ENCODE measurements around the gene PLEKHS1.
"Not testable (repeated sequence)": the region's sequence is repeated elsewhere in the genome, so short reads cannot be mapped to it uniquely, and the experiment has no call there.

Gene PLEKHS1

GRCh38 chr10:113754768-113755167 lies 3.3 kb downstream of the PLEKHS1 start:
- no peak for TF ChIP-seq ZNF274 (IDR thresholded peaks at IDR 0.05; ENCODE audit: low read depth, low read length)

DNA sequence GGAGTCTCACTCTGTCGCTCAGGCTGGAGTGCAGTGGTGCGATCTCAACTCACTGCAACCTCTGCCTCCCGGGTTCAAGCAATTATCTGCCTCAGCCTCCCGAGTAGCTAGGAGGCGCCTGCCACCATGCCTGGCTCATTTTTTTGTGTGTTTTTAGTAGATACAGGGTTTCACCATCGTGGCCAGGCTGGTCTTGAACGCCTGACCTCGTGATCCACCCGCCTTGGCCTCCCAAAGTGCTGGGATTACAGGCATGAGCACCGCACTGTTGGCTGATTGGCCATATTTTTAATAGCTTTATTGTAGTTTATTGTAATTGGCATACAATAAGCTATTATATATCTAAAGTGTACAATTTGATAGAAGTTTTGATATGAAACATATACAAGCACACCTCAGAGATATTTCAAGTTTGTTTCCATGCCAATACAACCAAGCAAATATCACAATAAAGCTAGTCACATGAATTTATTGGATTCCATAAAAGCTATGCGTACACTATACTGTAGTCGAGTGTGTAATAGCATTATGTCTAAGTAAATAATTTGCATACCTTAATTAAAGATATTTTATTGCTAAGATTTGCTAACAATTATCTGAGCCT lies 5.6 kb downstream of the PLEKHS1 start:
- no peak for TF ChIP-seq ZNF274 (IDR thresholded peaks at IDR 0.05; ENCODE audit: low read depth, low read length)
- no peak overlapping the region for H3K4me3 ChIP-seq (ENCODE audit: low read length)

More at GRCh38 chr10:113754768-113755167, 3.3 kb downstream of the PLEKHS1 start:
- no peak overlapping the region for H3K4me3 ChIP-seq (ENCODE audit: low read length)

- no peak for TF ChIP-seq ZNF274 (IDR thresholded peaks at IDR 0.05; ENCODE audit: low read depth, low read length)
These were observed 10.6 kb downstream of the PLEKHS1 start for GRCh38 chr10:113762083-113762482.

GRCh38 chr10:113764582-113764981 lies 13.1 kb downstream of the PLEKHS1 start:
- no peak for TF ChIP-seq ZNF274 (IDR thresholded peaks at IDR 0.05; ENCODE audit: low read depth, low read length)
- H3K4me3 ChIP-seq (ENCODE audit: low read length) = no peak overlapping the region

More at GRCh38 chr10:113762083-113762482, 10.6 kb downstream of the PLEKHS1 start:
- H3K4me3 ChIP-seq (ENCODE audit: low read length) = no peak overlapping the region

GRCh38 chr10:113765910-113766309 lies 14.4 kb downstream of the PLEKHS1 start:
- no peak for TF ChIP-seq ZNF274 (IDR thresholded peaks at IDR 0.05; ENCODE audit: low read depth, low read length)
- no peak overlapping the region for H3K4me3 ChIP-seq (ENCODE audit: low read length)

- no peak for TF ChIP-seq ZNF274 (IDR thresholded peaks at IDR 0.05; ENCODE audit: low read depth, low read length)
- no peak overlapping the region for H3K4me3 ChIP-seq (ENCODE audit: low read length)
These were observed 15.7 kb downstream of the PLEKHS1 start for GRCh38 chr10:113767222-113767621.

GRCh38 chr10:113770346-113770745 lies 18.9 kb downstream of the PLEKHS1 start:
- H3K4me3 ChIP-seq (ENCODE audit: low read length) = no peak overlapping the region
- TF ChIP-seq ZNF274 (IDR thresholded peaks at IDR 0.05; ENCODE audit: low read depth, low read length) = no peak

DNA sequence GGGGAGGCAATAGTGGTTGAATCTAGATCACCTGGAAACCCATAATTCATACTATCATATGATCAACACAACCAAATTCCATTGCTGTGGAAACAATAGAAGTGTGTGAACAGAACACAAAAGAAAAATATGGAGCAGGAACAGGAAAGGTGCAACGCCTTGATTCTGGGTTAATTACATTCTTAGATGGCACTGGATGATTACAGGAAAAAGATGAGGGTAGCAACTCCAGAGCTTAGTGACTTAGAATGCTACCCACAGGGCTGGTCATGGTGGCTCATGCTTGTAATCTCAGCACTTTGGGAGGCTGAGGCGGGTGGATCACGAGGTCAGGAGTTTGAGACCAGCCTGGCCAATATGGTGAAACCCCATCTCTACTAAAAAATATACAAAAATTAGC lies 19.6 kb downstream of the PLEKHS1 start:
- not testable (repeated sequence) for H3K4me3 ChIP-seq (ENCODE audit: low read length)

DNA sequence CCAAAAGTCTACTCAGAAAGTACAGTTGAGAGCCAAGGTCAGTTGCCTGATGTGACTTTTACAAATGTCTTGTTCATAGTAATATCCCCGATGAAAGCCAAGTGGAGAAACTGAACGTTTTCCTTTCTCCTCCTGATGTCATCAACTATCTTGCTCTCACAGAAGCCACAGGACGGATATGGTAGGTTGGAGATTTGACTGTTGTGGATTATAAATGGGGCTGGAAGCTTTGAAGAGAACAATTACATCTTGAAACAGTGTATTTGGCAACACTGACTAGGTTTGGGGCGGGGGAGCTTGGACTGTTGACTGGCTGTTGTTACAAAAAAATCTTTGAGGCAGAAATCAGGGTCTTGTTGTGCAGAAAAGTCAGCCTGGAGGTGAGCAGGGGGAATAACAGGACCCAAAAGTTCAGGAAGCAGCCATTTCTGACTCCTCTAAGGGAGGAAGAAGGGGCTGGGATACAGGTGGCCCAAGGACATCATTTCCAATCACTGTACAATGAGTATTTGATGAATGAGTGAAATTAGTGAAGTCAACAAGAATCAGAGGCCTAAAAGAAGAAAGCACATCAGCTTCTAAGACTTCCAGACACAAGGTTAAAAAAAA lies 24.3 kb downstream of the PLEKHS1 start:
- no peak for TF ChIP-seq ZNF274 (IDR thresholded peaks at IDR 0.05; ENCODE audit: low read depth, low read length)
- no peak overlapping the region for H3K4me3 ChIP-seq (ENCODE audit: low read length)

DNA sequence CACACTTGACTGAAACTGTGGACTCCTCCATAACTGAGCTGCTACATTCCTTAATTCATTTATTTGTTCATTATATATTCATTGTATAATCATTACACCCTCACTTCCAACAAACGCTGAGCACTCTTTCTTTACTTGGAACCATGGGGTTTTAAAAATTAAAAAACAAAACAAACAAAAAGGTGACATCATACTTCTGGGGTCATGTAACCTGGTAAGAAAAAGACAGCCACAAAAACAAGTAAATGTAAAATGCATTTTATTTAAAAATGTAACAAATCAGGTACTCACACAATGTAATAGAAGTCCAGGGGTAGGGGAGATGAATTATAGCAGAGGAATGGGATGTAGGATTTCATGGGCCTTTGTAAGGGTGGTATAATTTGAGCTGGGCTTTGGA lies 25.1 kb downstream of the PLEKHS1 start:
- H3K4me3 ChIP-seq (ENCODE audit: low read length) = no peak overlapping the region
- TF ChIP-seq ZNF274 (IDR thresholded peaks at IDR 0.05; ENCODE audit: low read depth, low read length) = no peak

DNA sequence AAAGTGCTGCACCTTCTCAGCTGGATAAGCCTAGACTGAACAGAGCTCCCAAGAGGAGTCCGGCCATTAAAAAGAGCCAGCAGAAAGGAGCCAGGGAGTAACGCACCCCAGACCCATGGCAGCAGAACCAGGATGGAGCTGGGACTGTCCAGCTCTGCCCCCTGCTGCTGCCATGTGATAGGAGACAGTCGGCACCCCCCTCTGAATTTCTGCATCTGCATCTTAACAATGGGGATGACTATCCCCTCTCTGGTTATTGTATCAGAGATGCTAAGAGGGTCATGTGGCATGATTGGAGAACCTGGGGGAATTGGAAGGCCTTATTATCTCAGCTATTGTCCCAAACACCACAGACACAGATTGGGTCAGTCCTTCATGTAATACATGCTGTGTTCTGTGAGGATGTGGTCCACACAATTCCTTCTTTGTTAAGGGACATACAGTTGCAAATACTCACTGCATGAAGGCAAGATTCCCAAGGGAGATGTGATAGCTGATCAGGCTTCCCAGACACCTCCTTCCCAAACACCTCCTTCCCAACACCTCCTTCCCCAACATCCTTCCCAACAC lies 29.3 kb downstream of the PLEKHS1 start:
- no peak overlapping the region for H3K4me3 ChIP-seq (ENCODE audit: low read length)
- TF ChIP-seq ZNF274 (IDR thresholded peaks at IDR 0.05; ENCODE audit: low read depth, low read length) = no peak

DNA sequence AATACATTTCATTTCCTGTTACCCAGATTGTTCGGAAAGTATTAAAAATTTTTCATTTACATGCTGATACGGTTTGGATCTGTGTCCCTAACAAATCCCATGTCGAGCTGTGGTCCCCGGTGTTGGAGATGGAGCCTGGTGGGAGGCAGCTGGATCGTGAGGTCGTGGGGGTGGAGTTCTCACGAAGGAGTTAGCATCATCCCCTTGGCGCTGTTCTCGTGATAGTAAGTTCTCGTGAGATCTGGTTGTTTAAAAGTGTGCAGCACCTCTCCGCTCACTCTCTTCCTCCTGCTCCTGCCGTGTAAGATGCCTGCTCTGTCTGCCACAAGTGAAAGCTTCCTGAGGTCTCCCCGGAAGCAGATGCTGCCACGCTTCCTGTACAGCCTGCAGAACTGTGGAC lies 30.9 kb downstream of the PLEKHS1 start:
- TF ChIP-seq ZNF274 (IDR thresholded peaks at IDR 0.05; ENCODE audit: low read depth, low read length) = no peak
- H3K4me3 ChIP-seq (ENCODE audit: low read length) = no peak overlapping the region

DNA sequence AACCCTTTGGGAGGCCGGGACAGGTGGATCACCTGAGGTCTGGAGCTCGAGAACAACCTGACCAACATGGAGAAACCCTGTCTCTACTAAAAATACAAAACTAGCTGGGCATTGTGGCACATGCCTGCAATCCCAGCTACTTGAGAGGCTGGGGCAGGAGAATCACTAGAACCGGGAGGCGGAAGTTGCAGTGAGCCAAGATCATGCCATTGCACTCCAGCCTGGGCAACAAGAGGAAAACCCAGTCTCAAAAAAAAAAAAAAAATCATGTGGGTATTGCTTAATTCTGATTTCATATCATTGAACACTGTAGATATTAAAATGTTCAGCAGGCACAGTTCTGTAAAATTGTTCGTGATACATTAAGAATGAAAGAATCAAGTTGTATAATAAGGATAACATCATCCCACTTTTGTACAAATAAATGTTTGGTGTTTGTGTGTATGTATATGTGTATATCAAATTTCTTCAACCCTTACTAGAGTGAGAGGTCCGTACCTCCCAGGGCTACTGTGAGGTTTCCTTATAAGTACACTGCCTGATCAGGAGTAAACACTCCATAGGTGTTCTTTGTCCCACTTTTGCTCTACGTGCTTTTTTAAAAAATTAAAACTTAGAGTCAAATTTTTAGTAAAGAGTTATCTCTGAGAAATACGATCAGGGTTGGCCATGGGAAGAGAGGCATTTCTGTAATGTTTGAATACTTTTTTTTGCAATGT lies 31.7 kb downstream of the PLEKHS1 start:
- no peak for TF ChIP-seq ZNF274 (IDR thresholded peaks at IDR 0.05; ENCODE audit: low read depth, low read length)

GRCh38 chr10:113788604-113789083 lies 37.2 kb downstream of the PLEKHS1 start:
- H3K4me3 ChIP-seq (ENCODE audit: low read length) = no peak overlapping the region
- TF ChIP-seq ZNF274 (IDR thresholded peaks at IDR 0.05; ENCODE audit: low read depth, low read length) = no peak

More for the DNA sequence above, 31.7 kb downstream of the PLEKHS1 start:
- H3K4me3 ChIP-seq (ENCODE audit: low read length) = no peak overlapping the region

GRCh38 chr10:113791691-113792090 lies 40.2 kb downstream of the PLEKHS1 start:
- no peak for TF ChIP-seq ZNF274 (IDR thresholded peaks at IDR 0.05; ENCODE audit: low read depth, low read length)
- no peak overlapping the region for H3K4me3 ChIP-seq (ENCODE audit: low read length)
